PFSK-1 (cell line): Measurements from ENCODE around the gene UNC5C.

Source experiments
- FOXP2 ChIP-seq: optimal IDR thresholded peaks from 2 replicates; pipeline ENCODE3; 2011; ENCODE audit warnings: borderline replicate concordance, control low read depth, inconsistent platforms; ENCODE audit not compliant: insufficient read depth; ENCODE audit errors: extremely low read length, extremely low read depth
- POLR2AphosphoS5 ChIP-seq: IDR thresholded peaks from 2 replicates; pipeline ENCODE4 v1.6.1; 2012; ENCODE audit warnings: low read depth, mild to moderate bottlenecking, control low read depth, low read length, moderate library complexity
- REST ChIP-seq, 2 experiments: IDR thresholded peaks; 2 replicates each; pipeline versions ENCODE4 v1.6.1 to v1.8.0; 2011 to 2012; ENCODE audit warnings: low read depth in 2 of 2, low read length in 2 of 2, control low read depth in 1 of 2, inconsistent platforms in 1 of 2, mild to moderate bottlenecking in 1 of 2, moderate library complexity in 1 of 2; ENCODE audit not compliant: insufficient read depth in 1 of 2
- SIN3A ChIP-seq: IDR thresholded peaks from 2 replicates; pipeline ENCODE4 v1.6.1; 2012; ENCODE audit warnings: mild to moderate bottlenecking, low read length, moderate library complexity, borderline replicate concordance; ENCODE audit not compliant: insufficient read depth

- no peak for TF ChIP-seq SIN3A
- no peak for TF ChIP-seq POLR2AphosphoS5
- TF ChIP-seq REST (IDR thresholded peaks at IDR 0.05; ENCODE audit: insufficient read depth in 1 of 2, low read depth in 2 of 2, low read length in 2 of 2) = no peak
- no peak for TF ChIP-seq FOXP2
Measured at GRCh38 chr4:95513022-95513421, 35.8 kb downstream of the UNC5C start.
